Mesendoderm (in vitro differentiated cells): ENCODE data around the gene TNFRSF11A.

Experiments used
- DNase-seq: peaks from one replicate; pipeline ENCODE4 v3.0.0; 2013
- H2AK5ac ChIP-seq: 2 replicates; pipeline ENCODE4 v1.6.1; 2013; ENCODE audit warnings: low read length, inconsistent platforms
- H2BK120ac ChIP-seq: 2 replicates; pipeline ENCODE4 v1.6.1; 2013; ENCODE audit warnings: low read depth, mild to moderate bottlenecking, low read length, moderate library complexity, mixed read lengths
- H2BK15ac ChIP-seq: replicated peaks from 2 replicates; pipeline ENCODE4 v1.6.1; 2013; ENCODE audit warnings: low read depth, mild to moderate bottlenecking, moderate library complexity
- H2BK5ac ChIP-seq: 2 replicates; pipeline ENCODE4 v1.6.1; 2013; ENCODE audit warnings: low read length, inconsistent platforms
- H3K18ac ChIP-seq: 2 replicates; pipeline ENCODE4 v1.6.1; 2013; ENCODE audit warnings: mild to moderate bottlenecking, low read length, mixed read lengths
- H3K23ac ChIP-seq: one replicate; pipeline ENCODE4 v1.6.1; 2013; ENCODE audit warnings: low read length
- H3K27ac ChIP-seq: 2 replicates; pipeline ENCODE4 v1.5.1; 2013; ENCODE audit warnings: low read depth, mild to moderate bottlenecking, inconsistent platforms, low read length, moderate library complexity
- H3K27me3 ChIP-seq: 2 replicates; pipeline ENCODE4 v1.6.1; 2013; ENCODE audit warnings: low read length, control low read depth, mild to moderate bottlenecking, inconsistent platforms; ENCODE audit not compliant: insufficient read depth, poor library complexity
- H3K36me3 ChIP-seq: 2 replicates; pipeline ENCODE4 v1.6.1; 2013; ENCODE audit warnings: low read length, inconsistent platforms; ENCODE audit not compliant: control insufficient read depth, insufficient read depth
- H3K4ac ChIP-seq: one replicate; pipeline ENCODE4 v1.6.1; 2013; ENCODE audit warnings: low read depth, mild to moderate bottlenecking, low read length, moderate library complexity
- H3K4me1 ChIP-seq: 2 replicates; pipeline ENCODE4 v1.6.1; 2013; ENCODE audit warnings: low read depth, low read length, inconsistent platforms; ENCODE audit not compliant: control insufficient read depth
- H3K4me2 ChIP-seq: 2 replicates; pipeline ENCODE4 v1.6.1; 2013; ENCODE audit warnings: low read length
- H3K4me3 ChIP-seq: 2 replicates; pipeline ENCODE4 v1.5.1; 2013; ENCODE audit warnings: mild to moderate bottlenecking, low read length
- H3K56ac ChIP-seq: one replicate; pipeline ENCODE4 v1.6.1; 2013; ENCODE audit warnings: low read length
- H3K79me1 ChIP-seq: 2 replicates; pipeline ENCODE4 v1.6.1; 2013; ENCODE audit warnings: low read length, inconsistent platforms
- H3K79me2 ChIP-seq: 2 replicates; pipeline ENCODE4 v1.6.1; 2013; ENCODE audit warnings: mild to moderate bottlenecking, low read length; ENCODE audit not compliant: control insufficient read depth, insufficient read depth
- H3K9ac ChIP-seq: 2 replicates; pipeline ENCODE4 v1.6.1; 2013; ENCODE audit warnings: low read length, inconsistent platforms
- H4K5ac ChIP-seq: one replicate; pipeline ENCODE4 v1.6.1; 2013; ENCODE audit warnings: low read length
- H4K8ac ChIP-seq: one replicate; pipeline ENCODE4 v1.6.1; 2013; ENCODE audit warnings: low read depth, mild to moderate bottlenecking, control low read depth, low read length, moderate library complexity
- WGBS: extraction: QIAGEN DNeasy Blood & Tissue Kit; methylation state at CpG from one replicate; pipeline ENCODE4 v1.1.7; 2013; ENCODE audit warnings: low lambda C conversion rate, missing lambda C conversion rate; ENCODE audit not compliant: insufficient coverage; ENCODE audit errors: extremely low coverage; 5-methylcytosine and 5-hydroxymethylcytosine counted together

Gene TNFRSF11A

DNA sequence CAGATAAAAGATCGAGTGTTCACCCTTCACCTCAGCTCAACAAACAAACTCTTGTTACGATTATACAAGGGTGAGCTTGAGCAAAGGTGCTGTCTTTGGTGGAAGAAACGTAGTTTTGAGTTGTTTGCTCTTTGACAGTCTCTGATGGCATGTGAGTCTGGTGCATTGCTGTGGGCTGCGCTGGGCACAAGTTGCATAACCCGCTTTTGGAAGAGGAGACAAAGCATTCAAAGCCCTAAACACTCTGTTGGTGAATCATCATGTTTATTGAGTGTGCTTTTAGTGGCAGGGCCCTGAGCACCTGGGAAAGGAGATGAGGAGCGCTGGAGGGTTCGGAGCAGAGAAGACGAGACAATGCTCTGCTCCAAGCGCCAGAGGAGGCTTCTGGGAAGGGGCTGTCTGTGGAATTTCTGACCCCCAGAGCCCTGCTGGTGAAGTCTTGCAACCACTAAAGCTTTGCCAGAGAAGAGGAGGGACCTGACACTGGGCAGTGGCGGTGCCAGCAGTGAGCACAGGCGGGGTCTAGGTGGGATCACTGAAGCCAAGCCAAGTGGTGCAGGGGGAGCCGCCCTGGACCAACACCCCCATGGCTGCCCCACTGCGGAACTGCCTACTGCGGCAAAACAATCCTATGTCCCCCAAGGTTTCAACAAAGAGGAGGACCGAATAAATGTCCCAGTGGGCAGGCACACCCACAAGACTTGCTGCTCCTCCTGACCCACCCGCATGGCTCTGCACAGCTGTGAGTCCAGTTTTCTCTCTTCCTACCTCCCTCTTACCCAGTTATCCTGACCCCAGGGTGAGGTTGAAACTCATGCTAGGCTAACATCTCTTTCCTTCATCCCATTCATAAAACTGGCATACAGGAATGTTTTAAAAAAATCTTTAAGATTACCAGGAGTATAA lies 64.0 kb downstream of the TNFRSF11A start:
- no peak overlapping the region for H3K4me2 ChIP-seq
- no peak overlapping the region for H3K56ac ChIP-seq
- H3K27me3 ChIP-seq, result no peaks in the 10 kb centered on the region
- H2AK5ac ChIP-seq, result no peak overlapping the region
- H3K4me1 ChIP-seq, result no peaks in the 10 kb centered on the region
- H2BK120ac ChIP-seq, result no peak overlapping the region
- no CpG with 5 or more reads among the region's 16 CpGs for WGBS
- no peaks in the 10 kb centered on the region for H3K36me3 ChIP-seq
- no peak overlapping the region for H3K27ac ChIP-seq
- H3K79me1 ChIP-seq, result no peaks in the 10 kb centered on the region
- H3K18ac ChIP-seq, result no peak overlapping the region
- H2BK5ac ChIP-seq, result no peak overlapping the region
- H3K4ac ChIP-seq, result no peak overlapping the region
- H3K4me3 ChIP-seq, result no peak overlapping the region
- no peaks in the 10 kb centered on the region for H3K79me2 ChIP-seq
- no peak overlapping the region for H4K8ac ChIP-seq
- no peak overlapping the region for H2BK15ac ChIP-seq
- no peak overlapping the region for H4K5ac ChIP-seq
- DNase-seq, result no peak
- no peak overlapping the region for H3K9ac ChIP-seq
- no peak overlapping the region for H3K23ac ChIP-seq

DNA sequence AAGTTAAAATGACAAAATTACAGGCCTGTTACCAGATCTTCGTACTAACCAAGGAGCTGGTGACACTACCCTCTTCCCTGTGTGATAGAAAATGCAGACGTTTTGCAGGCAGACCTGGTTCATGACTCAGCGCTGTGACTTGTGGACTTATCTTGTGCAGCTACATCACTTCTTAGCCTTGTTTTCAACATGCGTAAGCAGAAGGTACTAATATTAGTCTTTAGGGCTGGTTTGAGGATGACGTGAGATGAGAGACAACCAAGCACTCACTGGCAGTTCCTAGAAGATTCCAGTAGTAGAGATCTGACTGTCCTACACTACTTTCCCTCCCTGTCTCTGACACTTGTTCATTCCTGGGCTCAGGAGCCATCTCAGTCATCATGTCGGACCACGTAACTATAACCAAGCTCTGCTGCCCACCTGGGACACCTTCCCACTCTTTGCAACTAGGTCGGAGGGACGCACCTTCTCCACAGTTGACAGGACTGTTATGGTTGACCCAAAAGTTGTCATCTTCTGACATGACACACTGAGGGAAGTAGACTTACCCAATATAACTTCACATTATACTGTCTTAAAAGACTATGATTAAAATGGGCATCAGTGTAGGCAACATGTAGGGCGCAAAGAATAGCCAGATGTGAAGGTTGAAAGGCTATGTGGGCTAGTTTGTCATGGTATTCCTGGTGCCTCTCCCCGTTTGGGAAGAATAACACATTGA lies 64.8 kb downstream of the TNFRSF11A start:
- H3K4me3 ChIP-seq, result no peak overlapping the region
- no peak overlapping the region for H3K27ac ChIP-seq
- H3K4me1 ChIP-seq, result no peaks in the 10 kb centered on the region
- H3K23ac ChIP-seq, result no peak overlapping the region
- H3K79me1 ChIP-seq, result no peaks in the 10 kb centered on the region
- H3K27me3 ChIP-seq, result no peaks in the 10 kb centered on the region
- no peaks in the 10 kb centered on the region for H3K79me2 ChIP-seq
- H2AK5ac ChIP-seq, result no peak overlapping the region
- H3K4ac ChIP-seq, result no peak overlapping the region
- H3K18ac ChIP-seq, result no peak overlapping the region
- no peak overlapping the region for H3K56ac ChIP-seq
- H4K8ac ChIP-seq, result no peak overlapping the region
- H2BK15ac ChIP-seq, result no peak overlapping the region
- H3K36me3 ChIP-seq, result no peaks in the 10 kb centered on the region
- no peak overlapping the region for H4K5ac ChIP-seq
- no CpG with 5 or more reads among the region's 11 CpGs for WGBS
- no peak overlapping the region for H3K4me2 ChIP-seq
- no peak overlapping the region for H2BK120ac ChIP-seq
- DNase-seq, result no peak
- H3K9ac ChIP-seq, result no peak overlapping the region
- H2BK5ac ChIP-seq, result no peak overlapping the region

DNA sequence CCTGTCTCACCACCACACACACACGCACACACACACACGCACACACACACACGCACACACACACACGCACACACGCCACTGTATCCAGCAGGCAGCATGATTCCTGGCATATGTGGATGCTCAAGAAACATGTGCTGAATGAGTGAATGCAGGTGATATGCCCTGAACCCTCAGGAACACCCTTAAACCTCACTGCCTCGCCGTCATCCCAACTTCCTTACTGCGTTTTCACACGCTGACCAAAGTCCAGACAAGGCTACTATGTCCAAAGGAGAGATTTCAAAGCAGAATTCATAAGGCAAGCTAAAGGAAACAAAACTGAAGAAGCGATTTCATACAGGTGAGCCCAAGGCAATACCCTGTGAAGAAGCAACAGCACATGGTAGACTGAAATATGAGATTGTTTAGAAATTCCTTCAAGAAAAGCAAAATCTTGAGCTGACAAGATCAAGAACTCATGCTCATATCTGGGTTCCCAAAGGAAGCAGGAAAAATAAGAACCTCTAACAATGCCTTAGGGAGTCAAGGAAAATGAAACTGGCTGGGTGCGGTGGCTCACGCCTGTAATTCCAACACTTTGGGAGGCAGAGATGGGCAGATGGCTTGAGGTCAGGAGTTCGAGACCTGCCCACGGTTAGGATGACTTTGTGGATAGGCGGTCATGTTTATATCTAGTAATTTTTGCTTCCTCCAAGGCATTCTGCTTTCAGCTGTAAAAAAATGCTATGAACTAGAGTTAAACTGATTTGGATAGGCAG lies 69.1 kb downstream of the TNFRSF11A start:
- no CpG with 5 or more reads among the region's 15 CpGs for WGBS
- Histone ChIP-seq H3K23ac (peak overlapping the region; percentile 4), H2AK5ac (no peak overlapping the region), H2BK15ac (no peak overlapping the region), H3K27me3 (no peaks in the 10 kb centered on the region), H3K9ac (no peak overlapping the region), H2BK5ac (no peak overlapping the region), H2BK120ac (no peak overlapping the region), H3K4ac (no peak overlapping the region), H3K4me1 (no peaks in the 10 kb centered on the region), H3K56ac (no peak overlapping the region), H3K27ac (no peak overlapping the region), H3K4me2 (no peak overlapping the region), H3K18ac (no peak overlapping the region), H3K79me1 (no peaks in the 10 kb centered on the region), H4K8ac (no peak overlapping the region), H3K79me2 (no peaks in the 10 kb centered on the region), H3K4me3 (no peak overlapping the region), H3K36me3 (no peaks in the 10 kb centered on the region), H4K5ac (no peak overlapping the region)
- no peak for DNase-seq

DNA sequence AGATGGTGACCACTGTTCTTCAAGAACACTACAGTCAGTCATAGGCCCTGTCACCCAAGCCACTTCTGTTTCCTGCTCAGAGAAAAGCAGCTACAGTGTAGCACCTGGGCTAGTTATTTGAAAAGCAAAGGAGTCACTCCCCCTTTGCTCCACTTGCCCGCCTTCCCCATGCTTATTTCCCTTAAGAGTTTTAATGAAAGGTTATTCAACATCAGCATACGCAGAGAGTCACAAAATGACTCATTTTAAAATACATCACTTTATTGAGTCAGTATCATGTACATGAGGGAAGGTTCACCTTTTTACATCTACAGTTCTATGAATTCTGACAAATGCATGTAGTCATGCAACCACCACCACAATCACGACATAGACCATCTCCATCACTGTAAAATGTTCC lies 71.3 kb downstream of the TNFRSF11A start:
- no peak for DNase-seq
- H3K4me1 ChIP-seq, result no peaks in the 10 kb centered on the region
- no peak overlapping the region for H3K18ac ChIP-seq
- H4K5ac ChIP-seq, result no peak overlapping the region
- no peak overlapping the region for H2AK5ac ChIP-seq
- H3K9ac ChIP-seq, result no peak overlapping the region
- no peak overlapping the region for H2BK5ac ChIP-seq
- H3K23ac ChIP-seq, result no peak overlapping the region
- H3K36me3 ChIP-seq, result no peaks in the 10 kb centered on the region
- H4K8ac ChIP-seq, result no peak overlapping the region
- no peak overlapping the region for H3K56ac ChIP-seq
- WGBS, result no CpG with 5 or more reads among the region's 3 CpGs
- H2BK15ac ChIP-seq, result no peak overlapping the region
- no peak overlapping the region for H3K4me3 ChIP-seq
- H2BK120ac ChIP-seq, result no peak overlapping the region
- no peaks in the 10 kb centered on the region for H3K79me2 ChIP-seq
- H3K27ac ChIP-seq, result no peak overlapping the region
- no peak overlapping the region for H3K4ac ChIP-seq
- H3K4me2 ChIP-seq, result no peak overlapping the region
- H3K27me3 ChIP-seq, result no peaks in the 10 kb centered on the region
- H3K79me1 ChIP-seq, result no peaks in the 10 kb centered on the region

DNA sequence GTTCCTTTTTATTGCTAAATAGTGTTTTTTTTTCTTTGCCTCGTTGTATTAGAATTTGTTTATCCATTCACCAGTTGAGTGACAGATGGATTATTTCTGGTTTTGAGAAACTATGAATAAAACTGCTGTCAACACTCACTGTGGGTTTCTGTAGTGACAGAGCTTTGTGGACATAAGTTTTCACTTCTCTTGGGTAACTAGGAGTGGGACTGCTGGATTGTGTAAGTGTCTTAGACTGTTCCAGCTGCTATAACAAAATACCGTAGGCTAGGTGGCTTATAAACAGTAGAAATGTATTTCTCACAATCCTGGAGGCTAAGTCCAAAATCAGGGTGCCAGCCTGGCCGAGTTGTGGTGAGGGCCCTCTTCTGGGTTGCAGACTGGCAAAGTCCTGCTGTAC lies 71.9 kb downstream of the TNFRSF11A start:
- H2AK5ac ChIP-seq, result no peak overlapping the region
- H4K5ac ChIP-seq, result no peak overlapping the region
- no peak overlapping the region for H3K4me2 ChIP-seq
- no peak overlapping the region for H3K4me3 ChIP-seq
- no CpG with 5 or more reads among the region's 3 CpGs for WGBS
- H3K27ac ChIP-seq, result no peak overlapping the region
- H4K8ac ChIP-seq, result no peak overlapping the region
- H3K79me2 ChIP-seq, result no peaks in the 10 kb centered on the region
- no peak overlapping the region for H3K56ac ChIP-seq
- no peak for DNase-seq
- no peaks in the 10 kb centered on the region for H3K79me1 ChIP-seq
- no peak overlapping the region for H2BK15ac ChIP-seq
- H3K36me3 ChIP-seq, result no peaks in the 10 kb centered on the region
- no peak overlapping the region for H3K4ac ChIP-seq
- H3K4me1 ChIP-seq, result no peaks in the 10 kb centered on the region
- no peak overlapping the region for H3K9ac ChIP-seq
- H3K18ac ChIP-seq, result no peak overlapping the region
- no peaks in the 10 kb centered on the region for H3K27me3 ChIP-seq
- H2BK5ac ChIP-seq, result no peak overlapping the region
- no peak overlapping the region for H3K23ac ChIP-seq
- H2BK120ac ChIP-seq, result no peak overlapping the region
